Lower lobe of right lung (tissue), 2 donors: Measurements from ENCODE around the gene GNGT1. TPM values are rescaled to one million over a fixed set of nuclear protein-coding genes. Genes with fewer than 3 reads are reported as not detected.
A peak's percentile ranks its signal among the peaks of the same experiment; 100 is the strongest.

ENCODE experiments used
- ATAC-seq, 2 donors: fragments of 200-7000 bp; cut with Tn5 transposase; one replicate each; pipeline ENCODE4 v1.9.1; 2020 to 2022; ENCODE audit warnings: mild to moderate bottlenecking in 2 of 2, moderate library complexity in 2 of 2
- DNase-seq: peaks from one replicate; pipeline ENCODE4 v3.0.0-alpha.2; 2020
- H3K27ac ChIP-seq: fragments of 200-600 bp; one replicate; pipeline ENCODE4 v1.8.0; 2022
- H3K27me3 ChIP-seq: fragments of 200-600 bp; one replicate; pipeline ENCODE4 v1.8.0; 2022; ENCODE audit warnings: low read depth
- H3K36me3 ChIP-seq: fragments of 200-600 bp; one replicate; pipeline ENCODE4 v1.8.0; 2022; ENCODE audit warnings: mild to moderate bottlenecking
- H3K4me1 ChIP-seq: fragments of 200-600 bp; one replicate; pipeline ENCODE4 v1.8.0; 2022
- H3K4me3 ChIP-seq: fragments of 200-600 bp; one replicate; pipeline ENCODE4 v1.8.0; 2022; ENCODE audit warnings: mild to moderate bottlenecking
- H3K9me3 ChIP-seq: fragments of 200-600 bp; one replicate; pipeline ENCODE4 v1.8.0; 2022
- intact Hi-C: fragments of 100-400 bp; cut with DNase I; formaldehyde crosslinking; loops from one replicate; pipeline ENCODE4 v1.11.0; 2022
- total RNA-seq: library from RNA; stranded (reverse); fragmentation: NEBNext Ultra II Directional; extraction: Animal tissue kit (Norgen Biotek cat#: 25700); gene quantifications from one replicate; pipeline ENCODE4 v1.2.1, GENCODE V29; 2021
- TF ChIP-seq, protein P1 (sequence below): fragments of 200-600 bp; IDR thresholded peaks from one replicate; pipeline ENCODE4 v1.8.0; 2022; ENCODE audit warnings: antibody characterized with exemption, mild to moderate bottlenecking
- donor health status: DM: no; HTN: yes; CAD: no; lungs with severe emphysema.

The GNGT1 gene
- total RNA-seq, 1 donor from 2014 or later, result not detected

DNA sequence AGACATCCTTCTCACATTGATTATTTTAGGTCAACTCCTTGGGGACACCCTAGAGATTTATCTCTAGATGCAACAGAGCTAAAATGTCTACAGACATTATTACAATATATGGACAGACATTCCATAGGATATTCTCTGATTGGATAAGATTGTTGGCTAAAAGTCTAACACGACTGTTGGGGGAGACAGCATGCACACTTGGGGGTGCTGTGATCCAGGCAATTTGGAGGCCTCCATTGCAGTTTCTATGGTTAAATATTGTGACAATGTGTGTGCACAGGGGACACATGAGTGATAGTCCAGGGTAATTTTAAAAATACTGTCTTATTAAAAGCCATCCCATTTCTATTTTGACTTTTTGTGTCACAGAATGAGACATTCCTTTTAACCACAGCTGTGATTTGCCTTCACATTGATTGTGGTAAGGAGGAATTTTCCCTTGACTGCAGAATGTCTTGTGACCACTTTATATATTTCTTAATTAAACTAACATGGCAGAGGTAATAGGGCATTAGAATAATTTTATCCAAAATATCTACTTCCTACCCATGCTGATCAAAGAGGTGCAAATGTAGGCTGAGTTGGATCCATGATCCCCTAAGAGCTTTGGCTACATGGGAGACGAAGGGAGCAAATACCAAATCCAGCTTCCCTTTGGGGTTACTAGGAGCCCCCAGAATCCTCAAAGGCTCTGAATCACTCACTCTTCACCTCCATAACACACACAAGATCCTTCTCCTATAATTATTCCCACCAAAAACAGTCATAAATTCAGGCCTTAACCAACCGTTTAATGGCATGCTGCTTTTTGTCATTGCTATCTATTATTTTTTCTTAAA lies 23.1 kb upstream of the GNGT1 start:
- H3K4me3 ChIP-seq, result no peak overlapping the region
- ATAC-seq (no peak), DNase-seq (no peak)
- TF ChIP-seq, protein P1, sequence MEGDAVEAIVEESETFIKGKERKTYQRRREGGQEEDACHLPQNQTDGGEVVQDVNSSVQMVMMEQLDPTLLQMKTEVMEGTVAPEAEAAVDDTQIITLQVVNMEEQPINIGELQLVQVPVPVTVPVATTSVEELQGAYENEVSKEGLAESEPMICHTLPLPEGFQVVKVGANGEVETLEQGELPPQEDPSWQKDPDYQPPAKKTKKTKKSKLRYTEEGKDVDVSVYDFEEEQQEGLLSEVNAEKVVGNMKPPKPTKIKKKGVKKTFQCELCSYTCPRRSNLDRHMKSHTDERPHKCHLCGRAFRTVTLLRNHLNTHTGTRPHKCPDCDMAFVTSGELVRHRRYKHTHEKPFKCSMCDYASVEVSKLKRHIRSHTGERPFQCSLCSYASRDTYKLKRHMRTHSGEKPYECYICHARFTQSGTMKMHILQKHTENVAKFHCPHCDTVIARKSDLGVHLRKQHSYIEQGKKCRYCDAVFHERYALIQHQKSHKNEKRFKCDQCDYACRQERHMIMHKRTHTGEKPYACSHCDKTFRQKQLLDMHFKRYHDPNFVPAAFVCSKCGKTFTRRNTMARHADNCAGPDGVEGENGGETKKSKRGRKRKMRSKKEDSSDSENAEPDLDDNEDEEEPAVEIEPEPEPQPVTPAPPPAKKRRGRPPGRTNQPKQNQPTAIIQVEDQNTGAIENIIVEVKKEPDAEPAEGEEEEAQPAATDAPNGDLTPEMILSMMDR, result no peak
- no peaks in the 10 kb centered on the region for H3K27me3 ChIP-seq
- no peaks in the 10 kb centered on the region for H3K36me3 ChIP-seq
- H3K27ac ChIP-seq, result no peak overlapping the region
- H3K9me3 ChIP-seq, result no peaks in the 10 kb centered on the region
- H3K4me1 ChIP-seq, result no peaks in the 10 kb centered on the region
- intact Hi-C loops, result no loop called here

DNA sequence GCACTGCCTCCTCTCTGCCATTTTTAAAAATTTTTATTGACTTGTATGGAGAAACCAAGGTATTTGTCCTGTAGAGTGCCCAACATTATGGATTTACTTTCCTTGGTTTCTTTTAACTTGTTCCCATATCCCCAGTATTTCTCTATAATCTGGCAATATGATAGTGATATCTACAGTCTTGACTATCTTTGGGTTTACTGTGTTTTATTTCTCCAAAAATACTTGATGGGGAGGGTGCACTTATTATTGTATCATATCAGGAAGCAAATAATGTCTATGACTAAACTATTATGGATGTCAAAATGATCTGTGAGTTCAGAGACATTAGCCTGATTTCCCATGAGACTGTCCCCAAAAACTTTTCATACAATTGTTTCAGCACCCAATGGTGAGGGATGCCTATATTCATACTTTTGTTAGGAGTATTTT lies 22.4 kb upstream of the GNGT1 start:
- no peak overlapping the region for H3K4me3 ChIP-seq
- H3K4me1 ChIP-seq, result no peaks in the 10 kb centered on the region
- no peak for ATAC-seq
- H3K9me3 ChIP-seq, result no peaks in the 10 kb centered on the region
- intact Hi-C loops, result no loop called here
- TF ChIP-seq, protein P1, result no peak
- no peak for DNase-seq
- H3K27ac ChIP-seq, result no peak overlapping the region
- H3K27me3 ChIP-seq, result no peaks in the 10 kb centered on the region
- H3K36me3 ChIP-seq, result no peaks in the 10 kb centered on the region

DNA sequence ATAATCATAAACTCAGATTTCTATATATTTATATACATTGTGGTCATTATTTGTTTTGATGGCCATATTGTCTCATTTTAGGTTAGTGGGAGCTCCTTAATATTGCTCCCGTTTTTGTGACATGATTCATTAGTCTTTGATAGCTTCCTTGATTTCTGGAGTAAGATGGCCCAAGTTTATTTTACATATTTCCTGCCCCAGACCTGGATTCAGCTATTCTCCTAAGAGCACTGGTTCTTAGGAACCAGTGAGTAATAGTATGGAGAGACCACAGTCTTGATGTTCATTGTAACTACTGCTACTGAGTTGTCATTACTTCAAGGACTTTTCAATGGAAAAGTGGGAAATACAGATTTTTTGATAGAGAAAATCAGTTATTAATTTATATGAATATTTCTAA lies 21.8 kb upstream of the GNGT1 start:
- no peaks in the 10 kb centered on the region for H3K4me1 ChIP-seq
- no peaks in the 10 kb centered on the region for H3K36me3 ChIP-seq
- H3K9me3 ChIP-seq, result no peaks in the 10 kb centered on the region
- TF ChIP-seq, protein P1, result no peak
- ATAC-seq (no peak), DNase-seq (no peak)
- no peak overlapping the region for H3K27ac ChIP-seq
- intact Hi-C loops, result no loop called here
- peaks cover under 1% of the 10 kb centered on the region for H3K27me3 ChIP-seq
- H3K4me3 ChIP-seq, result no peak overlapping the region

DNA sequence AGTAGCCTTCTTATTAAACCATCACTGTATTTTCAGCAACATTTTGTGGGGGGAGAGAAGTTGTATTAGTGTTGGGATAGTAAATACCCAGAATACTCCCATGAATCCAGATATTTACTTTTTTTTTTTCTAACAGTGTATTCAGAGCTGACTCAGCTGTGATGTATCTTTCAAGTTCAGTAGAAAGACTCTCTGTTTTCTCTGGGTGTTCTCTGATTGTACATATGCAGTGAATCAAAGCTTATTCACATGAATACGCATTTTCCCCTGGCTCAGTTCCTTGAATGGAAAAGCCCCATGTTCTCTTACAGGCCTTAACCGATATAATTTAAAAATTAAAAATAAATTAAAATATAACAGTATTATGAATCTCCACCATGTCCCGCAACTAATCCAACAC lies 17.1 kb upstream of the GNGT1 start:
- intact Hi-C loops, result no loop called here
- DNase-seq (no peak), ATAC-seq (no peak)
- Histone ChIP-seq H3K27ac (no peak overlapping the region), H3K9me3 (no peaks in the 10 kb centered on the region), H3K36me3 (no peaks in the 10 kb centered on the region), H3K27me3 (peaks cover 13% of the 10 kb centered on the region), H3K4me3 (peak overlapping the region; percentile 58), H3K4me1 (peaks cover 14% of the 10 kb centered on the region)
- TF ChIP-seq, protein P1, result no peak

DNA sequence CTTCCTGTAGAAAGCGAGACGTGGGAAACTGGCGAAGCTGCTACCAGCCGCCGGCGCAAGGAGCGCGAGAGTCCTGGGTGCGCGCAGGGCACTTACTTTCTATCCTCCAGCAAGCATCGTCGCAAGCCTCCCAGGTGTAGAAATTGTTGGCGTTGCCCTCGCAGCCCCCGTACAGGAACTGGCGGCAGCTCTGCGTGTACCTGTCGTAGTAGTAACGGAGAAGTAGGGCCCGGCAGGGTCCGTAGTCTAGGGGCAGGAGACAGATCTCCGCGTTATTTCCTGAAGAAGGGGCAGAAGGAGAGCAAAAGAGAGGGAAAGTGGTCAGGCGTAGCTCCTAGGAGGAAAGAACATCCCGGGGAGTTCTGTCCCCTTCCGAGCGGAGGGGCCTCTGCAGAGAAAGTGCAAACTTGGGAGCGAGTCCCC lies 16.3 kb upstream of the GNGT1 start:
- Histone ChIP-seq H3K27ac (no peak overlapping the region), H3K9me3 (no peaks in the 10 kb centered on the region), H3K27me3 (peaks cover 13% of the 10 kb centered on the region), H3K36me3 (no peaks in the 10 kb centered on the region), H3K4me1 (peaks cover 22% of the 10 kb centered on the region), H3K4me3 (peak overlapping the region; percentile 58)
- ATAC-seq (peak; percentile 29 to 47), DNase-seq (peak; percentile 43)
- intact Hi-C loops, result no loop called here
- TF ChIP-seq, protein P1, result no peak
